DND-41 (cell line): ENCODE data around the gene GIPC1.

Experiments
- ATAC-seq: fragments of 200-7000 bp; cut with Tn5 transposase; 3 replicates; pipeline ENCODE4 v1.9.1; 2021; ENCODE audit warnings: low read depth; ENCODE audit not compliant: insufficient read depth
- DNase-seq: peaks from one replicate; pipeline ENCODE4 v3.0.0-alpha.2; 2020
- H2AFZ ChIP-seq: 2 replicates; pipeline ENCODE4 v1.6.0; 2012; ENCODE audit warnings: low read depth, low read length
- H3K27ac ChIP-seq: 2 replicates; pipeline ENCODE4 v1.5.1; 2012; ENCODE audit warnings: low read length, inconsistent platforms
- H3K27me3 ChIP-seq: fragments of 200-600 bp; sonication (generic); 2 replicates; pipeline ENCODE4 v1.6.0; 2012; ENCODE audit warnings: low read length, mild to moderate bottlenecking, inconsistent platforms; ENCODE audit not compliant: insufficient read depth, poor library complexity
- H3K36me3 ChIP-seq: 2 replicates; pipeline ENCODE4 v1.5.1; 2012; ENCODE audit warnings: low read length, inconsistent platforms; ENCODE audit not compliant: insufficient read depth
- H3K4me1 ChIP-seq: 2 replicates; pipeline ENCODE4 v1.5.1; 2012; ENCODE audit warnings: mild to moderate bottlenecking, low read length; ENCODE audit not compliant: insufficient read depth
- H3K4me2 ChIP-seq: 2 replicates; pipeline ENCODE4 v1.6.0; 2012; ENCODE audit warnings: mild to moderate bottlenecking, moderate library complexity, low read length, inconsistent platforms; ENCODE audit not compliant: insufficient read depth
- H3K4me3 ChIP-seq, 2 experiments: fragments of 200-600 bp in 1 of 2; shearing (Covaris generic) in 1 of 2; 2 replicates each; pipeline ENCODE4 v1.5.1; 2012 to 2016; ENCODE audit warnings: inconsistent platforms in 2 of 2, low read length in 2 of 2, mild to moderate bottlenecking in 2 of 2, low read depth in 1 of 2, moderate library complexity in 1 of 2
- H3K79me2 ChIP-seq: 2 replicates; pipeline ENCODE4 v1.6.0; 2012; ENCODE audit warnings: low read length, inconsistent platforms; ENCODE audit not compliant: insufficient read depth
- H3K9ac ChIP-seq: 2 replicates; pipeline ENCODE4 v1.6.0; 2012; ENCODE audit warnings: low read depth, mild to moderate bottlenecking, inconsistent platforms, low read length, moderate library complexity
- H3K9me3 ChIP-seq: 2 replicates; pipeline ENCODE4 v1.5.1; 2012; ENCODE audit warnings: low read length, moderate library complexity, mild to moderate bottlenecking, inconsistent platforms; ENCODE audit not compliant: insufficient read depth, severe bottlenecking
- H4K20me1 ChIP-seq: 2 replicates; pipeline ENCODE4 v1.6.0; 2012; ENCODE audit warnings: low read length; ENCODE audit not compliant: insufficient read depth
- CTCF ChIP-seq: IDR thresholded peaks from 2 replicates; pipeline ENCODE4 v1.5.1; 2012; ENCODE audit warnings: borderline replicate concordance, low read length, moderate library complexity, mild to moderate bottlenecking; ENCODE audit not compliant: poor library complexity, severe bottlenecking; ENCODE audit errors: extremely low read depth
- EZH2 ChIP-seq: IDR thresholded peaks from 3 replicates; pipeline ENCODE4 v1.6.1; 2012; ENCODE audit warnings: borderline replicate concordance, low read depth, mild to moderate bottlenecking, moderate library complexity, low read length, inconsistent platforms; ENCODE audit not compliant: severe bottlenecking

The GIPC1 gene

DNA sequence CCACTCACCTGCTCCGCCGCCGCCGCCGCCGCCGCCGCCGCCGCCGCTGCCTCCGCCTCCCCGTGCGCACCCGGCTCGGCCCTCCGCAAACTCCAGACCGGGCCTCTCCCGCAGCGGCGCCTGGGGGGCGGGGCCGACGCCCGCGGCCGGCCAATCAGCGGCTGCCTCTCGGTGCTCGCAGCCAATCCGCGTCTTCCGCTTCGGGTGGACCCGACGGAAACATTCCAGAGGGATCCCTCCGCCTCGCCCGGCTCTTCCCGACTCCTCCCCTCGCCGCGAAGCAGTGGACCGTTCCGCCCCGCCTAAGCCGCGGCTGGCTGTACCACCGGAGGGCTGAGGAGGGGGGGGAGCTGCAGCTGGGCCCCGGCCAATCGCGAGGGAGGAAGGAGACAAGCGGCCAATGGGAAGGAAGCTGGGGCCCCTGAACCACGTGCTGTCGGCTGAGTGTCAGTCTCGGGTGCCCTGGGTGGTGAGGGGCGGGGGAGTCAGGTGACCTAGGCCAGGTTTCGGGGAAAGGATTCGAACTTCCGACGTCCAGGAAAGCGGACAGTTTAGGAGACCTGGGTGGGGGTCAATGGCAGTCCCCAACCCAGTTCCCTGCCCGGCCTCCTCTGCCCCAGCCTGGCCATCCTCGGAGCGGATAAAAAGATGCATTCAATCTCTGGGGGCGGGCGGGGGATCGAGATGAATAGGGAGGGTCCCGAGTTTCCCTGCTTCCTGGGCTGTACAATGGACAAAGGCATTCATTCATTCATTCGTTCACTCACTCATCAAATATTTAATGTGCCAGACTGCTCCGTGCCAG lies at the start of gene GIPC1:
Gene GIPC1, minus strand, starts transcription at position 99 of the 805 bp plus-strand sequence. CDS start 13,151 bp downstream, outside the sequence.
- Histone ChIP-seq H3K9me3 (no peaks in the 10 kb centered on the region), H2AFZ (peak within 1 kb of the TSS; percentile 68), H3K27ac (peak within 1 kb of the TSS; percentile 58), H3K9ac (peak within 1 kb of the TSS; percentile 54), H3K4me2 (peak within 1 kb of the TSS; percentile 76), H3K4me3 (peak within 1 kb of the TSS; percentile 30 to 62; a peak in 3 of 4 replicates), H3K4me1 (peaks cover 28% of the 10 kb centered on the region), H3K27me3 (no peaks in the 10 kb centered on the region), H3K36me3 (peaks cover 11% of the 10 kb centered on the region), H4K20me1 (peaks cover 7% of the 10 kb centered on the region; the same call in 1 of the 2 replicates), H3K79me2 (peaks cover 14% of the 10 kb centered on the region)
- TF ChIP-seq EZH2 (no peak), CTCF (no peak)
- ATAC-seq: peak; percentile 95
- peak; percentile 94 for DNase-seq

GRCh38 chr19:14545716-14546082 lies 49.8 kb upstream of the GIPC1 start:
- DNase-seq (no peak), ATAC-seq (no peak)
- H2AFZ ChIP-seq: no peak overlapping the region
- no peak overlapping the region for H3K27ac ChIP-seq
- TF ChIP-seq EZH2 (no peak), CTCF (no peak)
- no peak overlapping the region for H3K4me3 ChIP-seq
- peaks cover 57% of the 10 kb centered on the region for H4K20me1 ChIP-seq
- no peak overlapping the region for H3K4me2 ChIP-seq
- H3K9ac ChIP-seq: no peak overlapping the region
- peaks cover 90% of the 10 kb centered on the region for H3K79me2 ChIP-seq
- H3K36me3 ChIP-seq: peaks cover 35% of the 10 kb centered on the region
- no peaks in the 10 kb centered on the region for H3K9me3 ChIP-seq
- no peaks in the 10 kb centered on the region for H3K4me1 ChIP-seq
- no peaks in the 10 kb centered on the region for H3K27me3 ChIP-seq

DNA sequence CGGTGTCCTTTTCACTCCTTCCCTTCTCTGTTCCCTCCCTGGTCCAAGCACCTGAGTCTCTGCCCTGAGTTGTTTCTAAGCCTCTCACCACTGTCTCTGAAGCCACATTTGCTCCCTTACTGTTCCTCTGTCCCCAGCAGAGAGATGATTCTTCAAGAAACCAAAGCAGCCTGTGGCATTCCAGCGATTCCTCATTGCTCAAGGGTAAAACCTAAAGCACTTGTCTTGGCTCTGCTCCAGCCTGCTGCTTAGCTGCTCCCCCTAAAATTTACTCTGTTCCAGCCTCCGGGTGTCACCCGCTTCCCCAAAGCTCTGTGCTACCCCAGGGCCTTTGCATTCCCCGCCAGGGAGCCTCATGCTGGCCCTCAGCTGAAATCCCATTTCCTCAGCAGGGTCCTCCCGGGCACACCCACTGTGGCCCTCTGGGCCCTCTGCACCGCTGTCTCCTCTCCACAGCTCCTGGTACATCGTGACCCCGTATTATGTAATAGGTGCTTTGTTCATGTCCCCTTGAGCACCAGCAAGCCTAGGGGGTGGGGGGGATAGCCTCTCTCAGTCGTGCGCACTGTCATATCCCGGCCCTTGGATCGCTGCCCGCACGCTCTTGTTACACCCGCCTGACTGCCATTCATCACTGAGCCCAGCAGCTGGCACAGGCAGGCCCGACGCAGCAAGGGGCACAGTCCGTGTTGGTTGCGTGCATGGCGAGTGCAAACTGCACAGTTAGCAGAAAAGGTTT lies 49.2 kb upstream of the GIPC1 start:
- H3K9me3 ChIP-seq: no peaks in the 10 kb centered on the region
- H3K36me3 ChIP-seq: peaks cover 32% of the 10 kb centered on the region
- H2AFZ ChIP-seq: no peak overlapping the region
- H3K27ac ChIP-seq: no peak overlapping the region
- H3K4me1 ChIP-seq: no peaks in the 10 kb centered on the region
- TF ChIP-seq EZH2: no peak
- TF ChIP-seq CTCF: no peak
- no peaks in the 10 kb centered on the region for H3K27me3 ChIP-seq
- H3K9ac ChIP-seq: no peak overlapping the region
- H3K4me3 ChIP-seq: no peak overlapping the region
- peaks cover 89% of the 10 kb centered on the region for H3K79me2 ChIP-seq
- ATAC-seq (no peak), DNase-seq (no peak)
- peaks cover 51% of the 10 kb centered on the region for H4K20me1 ChIP-seq
- H3K4me2 ChIP-seq: no peak overlapping the region
